ENCODE results near the gene ANKLE2.

The ANKLE2 gene

GRCh38 chr12:132713123-132713522 lies 48.5 kb downstream of the ANKLE2 start:
- TF ChIP-seq TAF1 (IDR thresholded peaks at IDR 0.05; ENCODE audit: borderline replicate concordance, insufficient read depth, low read length) (no peak), POLR2AphosphoS5 (IDR thresholded peaks at IDR 0.05; ENCODE audit: low read depth, low read length) (no peak)

- no peak for TF ChIP-seq SIN3A (IDR thresholded peaks at IDR 0.05; ENCODE audit: borderline replicate concordance, insufficient read depth, low read length)
- no peak for TF ChIP-seq FOXP2 (optimal IDR thresholded peaks at IDR 0.05; ENCODE audit: borderline replicate concordance, extremely low read depth, extremely low read length, insufficient read depth)
- no peak for TF ChIP-seq POLR2AphosphoS5 (IDR thresholded peaks at IDR 0.05; ENCODE audit: low read depth, low read length)
- no peak for TF ChIP-seq REST (IDR thresholded peaks at IDR 0.05; ENCODE audit: insufficient read depth in 1 of 2, low read depth in 2 of 2, low read length in 2 of 2)
- TF ChIP-seq TAF1 (IDR thresholded peaks at IDR 0.05; ENCODE audit: borderline replicate concordance, insufficient read depth, low read length): no peak
These were observed 50.4 kb downstream of the ANKLE2 start for GRCh38 chr12:132711080-132711843.

- no peak for TF ChIP-seq SIN3A (IDR thresholded peaks at IDR 0.05; ENCODE audit: borderline replicate concordance, insufficient read depth, low read length)
- TF ChIP-seq FOXP2 (optimal IDR thresholded peaks at IDR 0.05; ENCODE audit: borderline replicate concordance, extremely low read depth, extremely low read length, insufficient read depth): no peak
- no peak for TF ChIP-seq REST (IDR thresholded peaks at IDR 0.05; ENCODE audit: insufficient read depth in 1 of 2, low read depth in 2 of 2, low read length in 2 of 2)
- no peak for TF ChIP-seq POLR2AphosphoS5 (IDR thresholded peaks at IDR 0.05; ENCODE audit: low read depth, low read length)
- TF ChIP-seq TAF1 (IDR thresholded peaks at IDR 0.05; ENCODE audit: borderline replicate concordance, insufficient read depth, low read length): no peak
These were observed 51.1 kb downstream of the ANKLE2 start, which contains the start of gene PGAM5 for GRCh38 chr12:132710405-132711079. Gene PGAM5, plus strand, starts transcription at chr12:132710842. Its CDS starts 35 bp downstream, at chr12:132710877.

- TF ChIP-seq SIN3A (IDR thresholded peaks at IDR 0.05; ENCODE audit: borderline replicate concordance, insufficient read depth, low read length): no peak
- TF ChIP-seq REST (IDR thresholded peaks at IDR 0.05; ENCODE audit: insufficient read depth in 1 of 2, low read depth in 2 of 2, low read length in 2 of 2): no peak
- no peak for TF ChIP-seq TAF1 (IDR thresholded peaks at IDR 0.05; ENCODE audit: borderline replicate concordance, insufficient read depth, low read length)
- TF ChIP-seq POLR2AphosphoS5 (IDR thresholded peaks at IDR 0.05; ENCODE audit: low read depth, low read length): no peak
- TF ChIP-seq FOXP2 (optimal IDR thresholded peaks at IDR 0.05; ENCODE audit: borderline replicate concordance, extremely low read depth, extremely low read length, insufficient read depth): no peak
These were observed 51.6 kb downstream of the ANKLE2 start for GRCh38 chr12:132710043-132710404.

GRCh38 chr12:132708150-132708549 lies 53.5 kb downstream of the ANKLE2 start:
- TF ChIP-seq POLR2AphosphoS5 (IDR thresholded peaks at IDR 0.05; ENCODE audit: low read depth, low read length): peak; percentile 54; the same call in 1 of the 2 replicates
- no peak for TF ChIP-seq SIN3A (IDR thresholded peaks at IDR 0.05; ENCODE audit: borderline replicate concordance, insufficient read depth, low read length)

- no peak for TF ChIP-seq REST (IDR thresholded peaks at IDR 0.05; ENCODE audit: insufficient read depth in 1 of 2, low read depth in 2 of 2, low read length in 2 of 2)
- 0 out of 2 replicates have a peak, but pooled peaks have one; percentile 58 for TF ChIP-seq POLR2AphosphoS5 (IDR thresholded peaks at IDR 0.05; ENCODE audit: low read depth, low read length)
These were observed 54.4 kb downstream of the ANKLE2 start for GRCh38 chr12:132707241-132707640.

Data from PFSK-1 (cell line).